Measurements from ENCODE around the gene TMEM234. TPM values are rescaled to one million over a fixed set of nuclear protein-coding genes. Genes with fewer than 3 reads are reported as not detected.
A peak's percentile ranks its signal among the peaks of the same experiment; 100 is the strongest.

TMEM234 gene
- total and polyA plus RNA-seq, 2 of the 8 experiments (the other 6 are each of a cell fraction or from before 2014, with no cell fraction given), result 8.7 to 8.9 TPM

DNA sequence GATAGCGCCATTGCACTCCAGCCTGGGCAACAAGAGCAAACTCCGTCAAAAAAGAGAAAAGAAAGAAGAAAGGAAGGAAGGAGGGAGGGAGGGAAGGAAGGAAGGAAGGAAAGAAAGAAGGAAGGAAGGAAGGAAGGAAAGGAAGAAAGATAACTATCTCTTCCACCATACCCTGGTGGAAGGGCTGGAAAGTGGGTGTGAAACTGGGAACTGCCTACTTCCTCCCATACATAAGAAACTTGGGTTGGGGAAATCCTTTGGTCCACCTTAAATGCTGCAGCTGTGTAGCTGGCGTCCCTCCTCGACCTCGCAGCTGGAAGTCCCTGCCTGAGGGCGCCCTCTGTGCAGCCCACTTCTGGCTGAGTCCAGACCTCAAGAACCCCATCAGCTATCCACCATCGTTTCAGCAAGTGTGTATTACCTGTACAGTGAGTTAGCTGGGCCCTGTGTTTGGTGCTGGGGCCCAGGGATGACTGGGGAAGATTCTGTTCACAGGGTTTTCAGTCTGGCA is 20.2 kb upstream of the TMEM234 start:
- Histone ChIP-seq H3K79me2 (ENCODE audit: control insufficient read depth in 1 of 2, insufficient read depth in 2 of 2, low read length in 2 of 2) (no peaks in the 10 kb centered on the region), H4K20me1 (replicated peaks in 1 of 2; ENCODE audit: control insufficient read depth in 1 of 2, insufficient read depth in 2 of 2, low read length in 2 of 2) (no peaks in the 10 kb centered on the region), H2BK12ac (ENCODE audit: low read depth, low read length) (no peak overlapping the region), H3K27me3 (replicated peaks in 1 of 4; ENCODE audit: control insufficient read depth in 3 of 4, extremely low read depth in 1 of 4, insufficient read depth in 3 of 4, low read length in 3 of 4) (no peaks in the 10 kb centered on the region; a peak in 1 of 7 replicates), H3K4ac (replicated peaks; ENCODE audit: insufficient read length, low read depth, low read length) (no peak overlapping the region), H3K18ac (ENCODE audit: extremely low read depth, low read length) (peak overlapping the region; percentile 78), H2AK5ac (ENCODE audit: low read depth, low read length) (0 out of 2 replicates have a peak overlapping the region, but pooled peaks have one; percentile 56), H3K4me1 (replicated peaks in 1 of 4; ENCODE audit: control insufficient read depth in 3 of 4, insufficient read depth in 4 of 4, low read length in 3 of 4) (peaks cover 0 to 7% (median 3%) of the 10 kb centered on the region in 4 experiments; a peak in 3 of 7 replicates), H3K23ac (ENCODE audit: insufficient read length) (no peak overlapping the region), H2BK15ac (ENCODE audit: low read length) (no peak overlapping the region), H3K9ac (replicated peaks in 1 of 4; ENCODE audit: extremely low read depth in 1 of 4, low read depth in 3 of 4, low read length in 3 of 4) (no peak overlapping the region), H2BK5ac (ENCODE audit: low read depth, low read length) (no peak overlapping the region), H3K79me1 (ENCODE audit: low read depth, low read length) (no peaks in the 10 kb centered on the region), H4K8ac (ENCODE audit: extremely low read depth, insufficient read depth, low read length) (no peak overlapping the region), H2AFZ (ENCODE audit: low read length) (no peak overlapping the region), H3K14ac (ENCODE audit: insufficient read length) (no peak overlapping the region), H3K56ac (replicated peaks; ENCODE audit: insufficient read length, low read depth, low read length) (no peak overlapping the region), H3K36me3 (ENCODE audit: control insufficient read depth in 2 of 4, insufficient read depth in 4 of 4, low read length in 3 of 4) (no peaks in the 10 kb centered on the region), H3K4me3 (ENCODE audit: extremely low read depth in 1 of 4, insufficient read depth in 2 of 4, low read depth in 3 of 4, low read length in 4 of 4) (peak overlapping the region in 1 of 4 experiments; percentile 30; a peak in 1 of 8 replicates), H4K91ac (replicated peaks; ENCODE audit: insufficient read length, low read length) (peak overlapping the region; percentile 62), H3K4me2 (ENCODE audit: insufficient read depth in 1 of 2, low read depth in 2 of 2, low read length in 2 of 2) (peak overlapping the region; percentile 50 to 84), H2BK20ac (ENCODE audit: low read length) (no peak overlapping the region), H3K9me3 (ENCODE audit: insufficient read depth in 2 of 2, low read depth in 1 of 2, low read length in 1 of 2) (no peaks in the 10 kb centered on the region), H4K5ac (ENCODE audit: insufficient read length, low read depth, low read length) (no peak overlapping the region), H2BK120ac (replicated peaks; ENCODE audit: low read depth, low read length) (no peak overlapping the region), H3K27ac (ENCODE audit: low read depth, low read length) (no peak overlapping the region), H3K23me2 (ENCODE audit: low read depth, low read length) (peaks cover 16% of the 10 kb centered on the region)
- ChIA-PET CTCF (ENCODE audit: partially characterized antibody) (interaction anchor here (1.1 to 7.3 kb wide), 6 partner anchors 9 to 74 kb away, joined by 4 to 70 read pairs (median 6); partner anchors contain the start of gene LCK), POLR2A (ENCODE audit: partially characterized antibody) (interaction anchor here (0.9 to 9.1 kb wide), 11 partner anchors 8 to 93 kb away, joined by 3 to 73 read pairs (median 4); partner anchors contain the start of genes HDAC1, LCK and MARCKSL1)
- FAIRE-seq (no peak), DNase-seq (ENCODE audit: low read depth in 1 of 2, low spot score in 2 of 2) (no peak)
- 62% methylated on average over 6 of the region's 7 CpGs; no CpG with 5 or more reads in 1 of the 2 experiments for WGBS, 2 experiments (ENCODE audit: extremely low coverage in 1 of 2, insufficient coverage in 1 of 2, insufficient read length in 1 of 2, insufficient replicate concordance in 2 of 2, low coverage in 1 of 2, low lambda C conversion rate in 2 of 2, missing lambda C conversion rate in 1 of 2)
- TF ChIP-seq SAP30 (IDR thresholded peaks at IDR 0.05; ENCODE audit: insufficient read depth, insufficient replicate concordance, low read length) (no peak), PHF8 (conservative IDR thresholded peaks at IDR 0.05; ENCODE audit: low read depth, low read length) (no peak), TBP (IDR thresholded peaks at IDR 0.05; ENCODE audit: low read depth, low read length) (no peak), SUZ12 (IDR thresholded peaks at IDR 0.05; ENCODE audit: low read length) (no peak), KDM1A (IDR thresholded peaks at IDR 0.05; ENCODE audit: borderline replicate concordance, low read length) (no peak), NRF1 (IDR thresholded peaks at IDR 0.05; ENCODE audit: low read depth, low read length) (no peak), CBX5 (IDR thresholded peaks at IDR 0.05; ENCODE audit: low read depth, low read length) (no peak), TAF1 (IDR thresholded peaks at IDR 0.05; ENCODE audit: low read depth, low read length) (no peak), HDAC2 (IDR thresholded peaks at IDR 0.05; ENCODE audit: borderline replicate concordance in 1 of 2, low read depth in 2 of 2, low read length in 2 of 2) (no peak), CHD1 (IDR thresholded peaks at IDR 0.05; ENCODE audit: low read depth, low read length) (no peak), BACH1 (IDR thresholded peaks at IDR 0.05; ENCODE audit: low read length) (no peak)
- TF ChIP-seq, protein P1, sequence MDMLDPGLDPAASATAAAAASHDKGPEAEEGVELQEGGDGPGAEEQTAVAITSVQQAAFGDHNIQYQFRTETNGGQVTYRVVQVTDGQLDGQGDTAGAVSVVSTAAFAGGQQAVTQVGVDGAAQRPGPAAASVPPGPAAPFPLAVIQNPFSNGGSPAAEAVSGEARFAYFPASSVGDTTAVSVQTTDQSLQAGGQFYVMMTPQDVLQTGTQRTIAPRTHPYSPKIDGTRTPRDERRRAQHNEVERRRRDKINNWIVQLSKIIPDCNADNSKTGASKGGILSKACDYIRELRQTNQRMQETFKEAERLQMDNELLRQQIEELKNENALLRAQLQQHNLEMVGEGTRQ (IDR thresholded peaks at IDR 0.05; ENCODE audit: low read length), result no peak

Data from H1 (cell line).